GM12892 (cell line): ENCODE measurements around the gene CAPZB.

Source experiments
- POLR2A ChIP-seq: IDR thresholded peaks from 2 replicates; pipeline ENCODE4 v1.6.1; 2011; ENCODE audit warnings: low read depth, low read length, control low read depth
- POLR2AphosphoS5 ChIP-seq: IDR thresholded peaks from 2 replicates; pipeline ENCODE4 v1.6.1; 2011; ENCODE audit warnings: low read depth, low read length, control low read depth

DNA sequence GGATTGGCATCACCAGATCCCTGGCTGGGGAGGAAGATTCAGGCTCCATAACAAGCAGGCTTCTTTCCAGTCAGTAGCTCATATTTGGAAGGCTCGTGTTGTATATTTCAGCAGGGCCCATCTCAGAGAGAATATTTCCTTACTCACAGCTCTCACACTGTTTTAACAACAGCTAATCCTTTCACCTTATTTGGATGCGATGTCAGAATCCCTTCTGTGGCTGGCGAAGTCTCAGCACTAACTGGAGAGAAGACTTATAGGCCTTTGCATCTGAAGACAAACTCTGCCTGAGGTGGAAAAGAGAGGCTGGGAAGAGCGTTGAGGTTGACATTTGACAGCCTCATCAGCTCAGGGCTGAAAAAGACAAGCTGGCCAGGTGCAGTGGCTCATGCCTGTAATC, 47.2 kb upstream of the CAPZB start:
- TF ChIP-seq POLR2A = no peak
- no peak for TF ChIP-seq POLR2AphosphoS5
